Stimulated activated naive CD8-positive, alpha-beta T cell treated with anti-CD3 and anti-CD28 coated beads, Interleukin-15, Interleukin-2, amounts not matched to agents 100 ng/mL and 50 ng/mL, for 24 hours (primary cell): Measurements from ENCODE around the gene PITPNM3.

Source experiments
- H3K27ac Mint-ChIP-seq: one replicate; pipeline ENCODE4 v1.8.0; 2021; ENCODE audit warnings: mild to moderate bottlenecking, mixed read lengths
- H3K27me3 Mint-ChIP-seq: one replicate; pipeline ENCODE4 v1.8.0; 2021; ENCODE audit warnings: mixed read lengths
- H3K36me3 Mint-ChIP-seq: one replicate; pipeline ENCODE4 v1.8.0; 2021; ENCODE audit warnings: low read depth, mixed read lengths
- H3K4me1 Mint-ChIP-seq: one replicate; pipeline ENCODE4 v1.8.0; 2021; ENCODE audit warnings: low read depth, mixed read lengths
- H3K4me3 Mint-ChIP-seq: one replicate; pipeline ENCODE4 v1.8.0; 2021; ENCODE audit warnings: mild to moderate bottlenecking, mixed read lengths
- H3K9me3 Mint-ChIP-seq: one replicate; pipeline ENCODE4 v1.8.0; 2021; ENCODE audit warnings: mixed read lengths

The PITPNM3 gene

DNA sequence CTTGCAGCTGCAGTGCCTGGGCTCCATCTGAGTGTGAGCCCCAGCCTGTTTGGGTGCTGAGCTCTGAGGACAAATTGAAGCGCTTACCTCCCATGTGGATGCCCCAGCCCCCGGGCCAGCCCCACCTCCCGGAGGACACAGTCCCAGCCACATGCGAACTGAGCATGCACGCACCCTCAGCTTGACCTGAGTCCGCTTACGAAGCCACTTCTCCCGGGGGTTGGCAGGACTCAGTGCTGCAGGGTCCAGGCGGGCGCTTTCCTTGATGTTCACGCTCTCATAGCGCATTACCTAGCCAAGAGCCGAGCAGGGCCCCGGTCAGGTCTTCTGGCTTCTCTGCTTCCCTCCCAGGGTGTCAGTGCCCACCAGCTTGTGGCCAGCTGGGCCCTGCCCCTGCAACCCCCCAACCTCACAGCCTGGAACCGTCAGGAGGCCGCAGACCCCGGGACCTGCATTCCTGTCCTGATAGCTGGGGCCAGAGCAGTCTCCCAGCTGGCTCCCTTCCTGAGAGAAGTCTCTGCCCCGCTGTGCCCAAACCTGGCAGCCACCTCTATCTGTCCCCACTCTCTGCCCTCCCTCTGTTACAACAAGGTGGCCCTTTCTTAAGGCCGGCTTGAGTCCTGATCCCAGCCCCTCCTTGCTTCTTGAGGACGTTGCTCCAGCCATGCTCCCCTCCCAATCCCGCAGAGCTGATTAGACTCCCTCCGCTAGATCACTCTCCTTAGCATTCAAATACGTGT, 88.1 kb downstream of the PITPNM3 start:
- Mint-ChIP-seq H3K4me3 (no peak overlapping the region), H3K27me3 (no peaks in the 10 kb centered on the region), H3K9me3 (no peaks in the 10 kb centered on the region), H3K4me1 (no peaks in the 10 kb centered on the region), H3K27ac (no peak overlapping the region), H3K36me3 (no peaks in the 10 kb centered on the region)

DNA sequence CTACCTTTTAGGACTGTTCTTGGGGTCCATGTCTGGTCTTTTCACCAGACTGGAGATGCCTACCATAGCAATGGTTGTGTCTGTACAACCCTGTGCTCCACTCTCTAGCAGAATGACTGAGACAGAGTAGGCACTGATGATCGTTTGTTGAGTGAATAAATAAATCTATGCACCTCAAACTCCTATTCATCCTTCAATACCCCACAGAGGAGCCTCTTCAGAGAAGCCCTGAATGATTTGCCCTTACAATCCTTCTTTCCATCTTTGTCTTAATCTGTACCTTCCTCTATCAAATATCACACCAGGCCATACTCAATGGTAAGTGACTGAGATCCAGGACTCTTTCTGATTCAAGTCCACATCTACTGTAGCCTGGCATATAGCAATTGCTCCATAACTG, 88.8 kb downstream of the PITPNM3 start:
- H3K4me3 Mint-ChIP-seq = no peak overlapping the region
- no peak overlapping the region for H3K27ac Mint-ChIP-seq
- H3K27me3 Mint-ChIP-seq = no peaks in the 10 kb centered on the region
- H3K4me1 Mint-ChIP-seq = no peaks in the 10 kb centered on the region
- H3K9me3 Mint-ChIP-seq = no peaks in the 10 kb centered on the region
- H3K36me3 Mint-ChIP-seq = no peaks in the 10 kb centered on the region

DNA sequence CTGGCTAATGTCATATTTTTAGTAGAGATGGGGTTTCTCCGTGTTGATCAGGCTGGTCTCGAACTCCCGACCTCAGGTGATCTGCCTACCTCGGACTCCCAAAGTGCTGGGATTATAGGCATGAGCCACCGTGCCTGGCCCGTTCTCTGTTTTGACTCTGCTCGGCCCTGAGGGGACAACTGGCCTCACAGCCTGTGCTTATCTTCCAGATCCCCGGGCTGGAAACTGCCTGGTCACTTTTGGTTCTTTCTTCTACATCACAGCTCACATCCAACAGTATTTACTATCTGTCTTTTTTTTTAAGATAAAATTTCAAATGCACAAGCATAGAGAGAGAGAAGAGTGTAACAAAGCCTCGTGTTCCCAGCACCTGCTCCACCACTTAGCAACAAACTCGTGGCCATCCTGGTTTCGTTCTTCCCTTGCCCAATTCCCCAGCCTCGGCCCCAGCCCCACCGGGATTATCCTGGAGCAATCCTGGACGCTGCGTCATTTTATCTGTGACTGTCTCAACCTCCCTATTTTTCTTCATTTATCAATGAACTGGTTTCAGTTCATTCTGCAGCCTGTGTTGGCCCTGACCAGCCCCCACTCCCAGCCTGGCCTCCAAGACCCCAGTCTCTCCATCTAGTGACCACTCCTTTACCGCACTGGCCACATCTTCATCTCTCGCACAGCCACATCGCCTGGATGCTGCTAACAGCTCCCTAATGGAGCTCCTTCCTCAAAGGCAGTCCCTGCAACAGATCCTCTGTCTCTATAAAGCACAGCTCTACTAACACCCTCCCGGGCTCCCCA, 91.0 kb downstream of the PITPNM3 start:
- H3K4me1 Mint-ChIP-seq = peaks cover 12% of the 10 kb centered on the region
- H3K27ac Mint-ChIP-seq = no peak overlapping the region

DNA sequence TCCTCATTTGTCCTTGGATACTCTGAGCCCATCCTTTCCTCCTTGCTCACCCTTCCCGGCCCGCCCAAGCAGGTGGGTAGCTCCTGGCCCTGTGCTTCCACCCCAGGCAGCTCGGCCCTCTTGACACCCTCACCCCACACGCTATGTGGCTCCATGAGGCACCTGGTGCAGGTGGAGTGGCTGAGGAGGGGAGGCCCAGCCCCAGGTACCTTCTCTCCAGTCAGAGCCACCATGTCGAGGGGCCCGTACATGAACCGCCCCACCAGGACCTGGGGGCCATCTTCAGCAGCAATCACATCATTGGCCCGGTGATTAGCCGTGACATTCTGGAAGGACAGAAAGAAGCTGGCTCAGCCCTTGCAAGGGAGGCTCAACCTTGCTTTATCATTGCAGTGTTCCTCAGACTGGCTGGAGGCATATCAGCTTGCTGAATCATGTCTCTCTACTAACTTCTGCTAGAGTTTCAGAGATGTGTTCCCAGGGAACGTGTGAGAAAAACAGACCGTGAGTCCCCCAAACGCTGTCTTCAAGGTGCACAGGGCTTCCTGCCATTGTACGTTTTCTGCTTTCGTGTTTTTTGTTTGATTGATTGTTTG, 91.8 kb downstream of the PITPNM3 start:
- H3K9me3 Mint-ChIP-seq = no peaks in the 10 kb centered on the region
- no peak overlapping the region for H3K4me3 Mint-ChIP-seq
- no peaks in the 10 kb centered on the region for H3K36me3 Mint-ChIP-seq
- no peak overlapping the region for H3K27ac Mint-ChIP-seq
- H3K27me3 Mint-ChIP-seq = no peaks in the 10 kb centered on the region
- peaks cover 12% of the 10 kb centered on the region for H3K4me1 Mint-ChIP-seq

More for the DNA sequence above, 91.0 kb downstream of the PITPNM3 start:
- Mint-ChIP-seq H3K4me3 (no peak overlapping the region), H3K36me3 (no peaks in the 10 kb centered on the region), H3K9me3 (no peaks in the 10 kb centered on the region), H3K27me3 (no peaks in the 10 kb centered on the region)

DNA sequence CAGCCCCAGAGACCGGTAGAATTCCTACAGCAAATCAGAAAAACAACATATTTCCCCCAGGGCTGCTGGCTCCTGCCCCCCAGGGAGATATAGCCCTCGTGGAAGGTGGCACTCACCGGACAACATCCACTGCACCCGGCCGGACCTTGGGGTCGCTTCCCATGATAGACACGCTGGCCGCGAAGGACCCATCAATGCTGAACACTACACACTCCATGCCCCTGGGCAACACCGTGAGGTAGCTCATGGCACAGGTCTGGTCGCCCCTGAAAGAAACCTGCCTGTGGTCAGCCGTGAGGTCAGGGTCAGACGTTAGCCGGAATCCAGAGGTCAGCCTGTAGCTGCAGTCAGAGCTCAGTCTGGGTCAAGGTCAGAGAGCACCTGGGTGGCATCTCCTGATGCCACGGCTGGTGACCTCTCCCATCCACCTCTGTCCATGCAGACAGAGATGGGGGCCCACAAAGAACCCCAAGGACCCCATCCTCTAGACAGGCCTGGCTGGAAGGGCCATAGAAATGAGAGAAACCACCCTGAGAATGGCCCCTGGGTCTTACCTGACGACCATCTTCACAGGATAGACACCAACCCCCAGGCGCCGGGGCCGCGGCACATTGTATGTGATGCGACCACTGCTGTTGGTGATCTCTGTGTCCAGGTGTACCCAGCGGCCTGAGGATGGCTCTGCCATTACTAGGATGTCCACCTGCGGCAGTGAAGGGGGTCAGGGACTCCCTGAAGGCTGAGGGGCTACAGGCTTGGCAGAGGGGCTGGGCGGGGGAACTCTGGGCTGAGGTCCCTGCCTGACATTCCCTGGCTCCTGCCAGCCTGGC, 92.5 kb downstream of the PITPNM3 start:
- Mint-ChIP-seq H3K27ac (no peak overlapping the region), H3K27me3 (no peaks in the 10 kb centered on the region)

DNA sequence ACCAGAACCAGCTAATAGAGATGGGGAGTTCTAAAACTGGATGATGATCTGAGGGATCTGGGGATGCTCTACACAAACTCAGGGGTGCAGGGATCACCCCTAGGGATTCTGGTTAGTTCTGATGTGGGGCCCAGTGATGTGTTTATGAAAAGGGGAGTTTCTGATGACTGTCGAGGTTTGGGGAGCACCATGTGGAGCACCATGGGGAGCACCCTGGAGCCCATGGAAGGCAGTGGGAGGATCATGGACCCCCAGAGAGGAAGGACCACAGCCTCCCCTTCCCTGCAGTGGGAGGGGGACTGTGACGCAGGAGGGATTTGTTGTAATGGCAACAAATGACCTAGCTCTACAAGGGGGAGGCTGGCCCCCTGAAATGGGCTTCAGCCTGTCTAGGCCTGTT, 93.7 kb downstream of the PITPNM3 start:
- no peaks in the 10 kb centered on the region for H3K36me3 Mint-ChIP-seq
- peaks cover 12% of the 10 kb centered on the region for H3K4me1 Mint-ChIP-seq
- H3K27me3 Mint-ChIP-seq = no peaks in the 10 kb centered on the region
- no peaks in the 10 kb centered on the region for H3K9me3 Mint-ChIP-seq
- no peak overlapping the region for H3K4me3 Mint-ChIP-seq
- no peak overlapping the region for H3K27ac Mint-ChIP-seq

More for the DNA sequence above, 92.5 kb downstream of the PITPNM3 start:
- Mint-ChIP-seq H3K9me3 (no peaks in the 10 kb centered on the region), H3K36me3 (no peaks in the 10 kb centered on the region), H3K4me1 (peaks cover 12% of the 10 kb centered on the region), H3K4me3 (no peak overlapping the region)

DNA sequence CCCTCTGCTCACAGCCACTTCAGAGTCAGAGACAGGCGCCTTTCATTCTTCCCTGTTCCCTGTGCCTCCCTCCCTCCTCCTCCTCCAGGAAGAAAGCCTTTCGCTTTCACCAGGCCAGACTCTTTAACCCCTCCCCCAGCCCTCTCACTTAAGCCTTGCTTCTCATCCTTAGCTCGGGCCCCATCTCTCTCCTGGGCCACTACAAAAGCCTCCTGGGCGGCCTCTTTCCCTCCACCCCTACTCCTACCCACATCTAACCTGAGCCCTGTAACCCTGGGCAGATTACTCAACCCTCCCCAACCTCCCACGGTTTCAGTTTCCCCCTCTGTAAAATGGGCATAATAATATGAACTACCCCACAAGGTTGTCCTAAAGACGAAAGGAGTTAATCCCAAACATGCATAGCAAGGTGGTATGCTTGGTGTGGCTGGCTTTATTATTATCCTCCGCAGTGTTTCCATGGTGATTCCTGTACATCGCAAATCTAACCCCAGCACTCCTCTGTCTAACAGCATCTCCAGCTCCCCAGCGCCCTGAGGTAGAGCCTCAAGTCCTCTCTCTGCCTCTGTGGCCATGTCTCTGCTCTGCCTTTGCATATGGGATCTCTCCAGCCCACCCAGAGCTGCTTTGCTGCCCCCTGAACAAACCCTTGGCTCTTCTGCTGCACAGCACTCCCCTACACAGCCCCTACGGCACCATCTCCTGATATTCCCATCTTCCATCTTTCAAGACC, 94.4 kb downstream of the PITPNM3 start:
- Mint-ChIP-seq H3K27me3 (no peaks in the 10 kb centered on the region), H3K36me3 (no peaks in the 10 kb centered on the region), H3K27ac (no peak overlapping the region), H3K4me1 (peaks cover 12% of the 10 kb centered on the region), H3K9me3 (no peaks in the 10 kb centered on the region), H3K4me3 (no peak overlapping the region)

DNA sequence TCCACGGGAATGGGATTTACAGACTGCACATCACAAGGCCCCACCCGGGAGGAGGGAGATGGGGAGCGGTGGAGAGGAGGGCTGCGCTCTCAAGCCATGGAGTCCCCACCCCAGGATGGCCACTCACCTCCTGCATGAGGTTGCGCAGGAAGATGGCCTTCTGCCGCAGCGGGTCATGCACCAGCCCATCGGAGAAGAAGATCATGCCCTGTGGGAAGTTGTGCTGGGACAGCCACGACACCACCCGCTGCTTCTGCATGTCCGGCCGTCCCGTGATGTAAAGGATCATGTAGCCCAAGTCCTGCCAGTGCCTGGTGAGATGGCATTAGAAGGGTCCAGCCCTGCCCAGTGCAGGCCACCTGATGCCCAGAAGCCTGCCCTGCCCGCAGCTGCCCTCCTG, 95.1 kb downstream of the PITPNM3 start:
- H3K4me1 Mint-ChIP-seq = peaks cover 12% of the 10 kb centered on the region
- H3K27ac Mint-ChIP-seq = no peak overlapping the region
- no peaks in the 10 kb centered on the region for H3K9me3 Mint-ChIP-seq
- H3K4me3 Mint-ChIP-seq = no peak overlapping the region
- H3K36me3 Mint-ChIP-seq = no peaks in the 10 kb centered on the region
- H3K27me3 Mint-ChIP-seq = no peaks in the 10 kb centered on the region

DNA sequence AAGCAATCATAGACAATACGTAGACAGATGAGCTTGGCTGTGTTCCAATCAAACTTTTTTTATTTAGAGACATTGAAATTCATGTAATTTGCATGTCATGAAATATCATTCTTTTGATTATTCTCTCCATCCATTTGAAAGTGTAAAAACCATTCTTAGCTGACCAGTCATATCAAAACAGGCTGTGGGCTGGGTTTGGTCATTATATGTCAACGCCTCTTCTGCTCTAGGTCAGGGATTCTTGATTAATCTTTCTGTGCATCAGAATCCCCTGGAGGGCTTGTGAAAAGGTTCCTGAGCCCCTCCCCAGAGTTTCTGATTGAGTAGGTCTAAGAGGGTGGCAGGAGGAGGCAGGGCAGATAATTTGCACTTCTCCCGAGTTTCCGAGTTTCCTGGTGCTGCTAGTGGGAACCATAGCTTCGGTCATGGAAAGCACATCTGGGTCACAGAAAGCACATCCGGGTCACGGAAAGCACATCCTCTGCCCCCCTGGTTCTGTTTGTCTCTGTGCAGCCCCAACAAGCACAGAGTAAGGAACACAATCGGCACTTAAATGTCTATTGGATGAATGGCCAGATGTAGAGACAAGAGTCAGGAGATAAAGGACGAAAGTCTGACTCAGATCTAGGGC, 95.7 kb downstream of the PITPNM3 start:
- no peaks in the 10 kb centered on the region for H3K9me3 Mint-ChIP-seq
- no peaks in the 10 kb centered on the region for H3K36me3 Mint-ChIP-seq
- no peaks in the 10 kb centered on the region for H3K27me3 Mint-ChIP-seq
- peaks cover 12% of the 10 kb centered on the region for H3K4me1 Mint-ChIP-seq
- H3K27ac Mint-ChIP-seq = no peak overlapping the region
- no peak overlapping the region for H3K4me3 Mint-ChIP-seq

DNA sequence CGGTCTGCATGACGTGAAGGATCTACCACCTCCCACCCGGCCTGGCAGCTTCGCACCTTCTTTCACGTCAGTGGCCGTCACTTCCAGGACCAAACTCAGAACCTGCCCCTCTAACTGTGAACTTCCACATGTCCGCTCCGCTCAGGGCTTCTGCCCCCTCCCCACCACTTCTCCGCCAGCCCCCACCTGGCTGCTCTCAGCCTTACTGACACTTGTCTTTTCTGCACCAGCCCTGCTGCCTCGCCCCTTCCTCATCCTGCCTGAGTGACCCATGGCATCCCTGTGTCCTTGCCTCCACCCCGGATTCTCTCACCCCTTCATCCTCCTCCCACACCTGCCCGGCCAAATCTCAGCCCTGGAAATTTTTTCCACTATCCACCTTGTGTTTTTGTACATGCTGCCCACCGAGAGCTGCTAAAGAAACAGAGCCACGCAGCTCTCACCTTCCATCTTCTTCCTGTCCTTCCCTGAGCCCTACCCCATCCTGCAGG, 97.8 kb downstream of the PITPNM3 start:
- no peaks in the 10 kb centered on the region for H3K36me3 Mint-ChIP-seq
- peaks cover 12% of the 10 kb centered on the region for H3K4me1 Mint-ChIP-seq
- no peaks in the 10 kb centered on the region for H3K9me3 Mint-ChIP-seq
- peaks cover 3% of the 10 kb centered on the region for H3K27me3 Mint-ChIP-seq
- H3K4me3 Mint-ChIP-seq = no peak overlapping the region
- H3K27ac Mint-ChIP-seq = no peak overlapping the region

DNA sequence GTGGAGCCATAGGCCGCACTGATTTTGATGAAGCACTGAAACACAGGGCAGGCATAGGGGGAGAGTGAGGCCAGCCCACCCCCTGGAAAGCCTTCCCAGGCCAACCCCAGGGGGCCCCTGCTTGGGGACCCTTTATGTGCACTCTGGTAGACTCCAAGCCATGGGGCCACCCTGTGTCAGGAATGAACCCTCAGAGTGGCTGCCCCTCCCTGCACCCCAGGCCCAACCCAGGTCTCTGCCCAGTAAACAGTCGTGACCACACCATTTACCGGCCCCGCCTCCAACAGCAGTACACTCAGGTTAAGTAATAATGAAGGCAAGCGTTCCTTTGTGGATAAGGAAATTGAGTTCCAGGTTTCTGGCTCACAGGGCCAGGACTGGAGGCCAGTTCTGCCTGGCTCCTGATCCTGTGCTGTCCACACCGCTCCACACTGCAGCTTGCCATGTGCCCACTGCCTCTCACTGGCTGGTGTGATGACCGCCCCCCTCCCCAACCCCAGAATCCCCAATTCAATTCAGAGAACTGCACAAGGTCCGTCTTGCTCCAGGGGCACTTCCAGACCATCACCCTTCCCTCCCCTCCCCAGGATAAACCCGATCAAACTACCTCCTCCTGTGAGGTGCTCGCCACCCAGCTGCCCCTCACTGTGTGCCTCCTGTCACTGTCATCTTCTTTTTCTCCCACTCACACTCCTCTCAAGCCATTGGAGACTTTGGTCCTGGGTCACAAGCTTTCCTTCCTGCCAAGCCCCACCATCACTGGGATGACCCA, 98.5 kb downstream of the PITPNM3 start:
- peaks cover 7% of the 10 kb centered on the region for H3K27me3 Mint-ChIP-seq
- no peak overlapping the region for H3K27ac Mint-ChIP-seq
- peaks cover 12% of the 10 kb centered on the region for H3K4me1 Mint-ChIP-seq
- no peak overlapping the region for H3K4me3 Mint-ChIP-seq
- no peaks in the 10 kb centered on the region for H3K36me3 Mint-ChIP-seq
- no peaks in the 10 kb centered on the region for H3K9me3 Mint-ChIP-seq

DNA sequence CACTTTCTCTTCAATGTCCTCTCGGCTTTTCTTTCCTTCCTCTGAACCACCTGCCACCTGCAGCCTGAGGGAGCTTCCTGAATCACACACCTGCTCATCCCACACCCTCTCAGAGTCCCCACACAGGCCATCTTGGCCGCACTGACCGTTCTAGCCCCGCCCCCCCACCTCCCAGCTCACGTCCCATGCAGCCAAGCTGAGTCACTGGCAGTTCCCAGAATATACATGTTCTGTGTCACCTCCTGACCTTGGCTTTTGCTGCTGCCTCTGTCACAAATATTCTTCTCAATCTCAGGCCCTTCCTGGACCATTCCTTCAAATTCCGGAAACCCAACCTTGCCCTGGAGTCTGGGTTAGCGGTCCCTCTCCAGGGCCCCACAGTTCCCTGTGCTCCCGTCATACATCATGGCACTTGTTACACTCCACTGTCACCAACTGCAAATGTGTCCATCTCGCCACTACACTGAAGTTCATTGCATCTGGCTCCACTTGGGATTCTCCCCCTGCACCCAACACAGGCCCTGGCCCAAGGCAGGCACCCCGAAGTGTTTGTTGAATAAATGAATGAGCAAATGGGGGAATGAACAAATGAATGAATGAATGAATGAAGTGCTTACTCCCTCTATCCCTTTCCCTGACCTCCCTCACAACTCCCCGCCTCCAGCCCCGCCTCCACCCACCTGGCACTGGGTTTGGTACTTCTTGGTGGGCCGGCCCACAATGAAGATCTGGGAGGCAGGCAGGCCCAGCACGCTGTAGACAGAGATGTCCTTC, 99.3 kb downstream of the PITPNM3 start:
- H3K4me3 Mint-ChIP-seq = no peak overlapping the region
- peaks cover 9% of the 10 kb centered on the region for H3K4me1 Mint-ChIP-seq
- H3K9me3 Mint-ChIP-seq = no peaks in the 10 kb centered on the region
- H3K27ac Mint-ChIP-seq = no peak overlapping the region
- H3K36me3 Mint-ChIP-seq = no peaks in the 10 kb centered on the region
- peaks cover 7% of the 10 kb centered on the region for H3K27me3 Mint-ChIP-seq
